IPS-20b (cell line): ENCODE measurements around the gene KHNYN.

ENCODE experiments used
- H3K27ac ChIP-seq: one replicate; pipeline ENCODE4 v1.5.1; 2013; ENCODE audit warnings: low read length
- H3K27me3 ChIP-seq: 2 replicates; pipeline ENCODE4 v1.6.1; 2013; ENCODE audit warnings: mild to moderate bottlenecking, low read length, inconsistent platforms; ENCODE audit not compliant: insufficient read depth
- H3K36me3 ChIP-seq: 2 replicates; pipeline ENCODE4 v1.6.1; 2013; ENCODE audit warnings: low read depth, mild to moderate bottlenecking, inconsistent platforms, low read length, moderate library complexity; ENCODE audit not compliant: insufficient read depth
- H3K4me1 ChIP-seq: 2 replicates; pipeline ENCODE4 v1.6.1; 2013; ENCODE audit warnings: mild to moderate bottlenecking, control low read depth, inconsistent platforms, low read length, moderate library complexity; ENCODE audit not compliant: insufficient read depth
- H3K4me3 ChIP-seq: 2 replicates; pipeline ENCODE4 v1.5.1; 2013; ENCODE audit warnings: mild to moderate bottlenecking, low read length, inconsistent platforms
- H3K9ac ChIP-seq: 2 replicates; pipeline ENCODE4 v1.6.1; 2013; ENCODE audit warnings: low read depth, mild to moderate bottlenecking, inconsistent platforms, low read length, moderate library complexity
- H3K9me3 ChIP-seq: 2 replicates; pipeline ENCODE4 v1.6.1; 2013; ENCODE audit warnings: mild to moderate bottlenecking, low read depth, low read length, inconsistent platforms; ENCODE audit not compliant: insufficient read depth

The KHNYN gene

DNA sequence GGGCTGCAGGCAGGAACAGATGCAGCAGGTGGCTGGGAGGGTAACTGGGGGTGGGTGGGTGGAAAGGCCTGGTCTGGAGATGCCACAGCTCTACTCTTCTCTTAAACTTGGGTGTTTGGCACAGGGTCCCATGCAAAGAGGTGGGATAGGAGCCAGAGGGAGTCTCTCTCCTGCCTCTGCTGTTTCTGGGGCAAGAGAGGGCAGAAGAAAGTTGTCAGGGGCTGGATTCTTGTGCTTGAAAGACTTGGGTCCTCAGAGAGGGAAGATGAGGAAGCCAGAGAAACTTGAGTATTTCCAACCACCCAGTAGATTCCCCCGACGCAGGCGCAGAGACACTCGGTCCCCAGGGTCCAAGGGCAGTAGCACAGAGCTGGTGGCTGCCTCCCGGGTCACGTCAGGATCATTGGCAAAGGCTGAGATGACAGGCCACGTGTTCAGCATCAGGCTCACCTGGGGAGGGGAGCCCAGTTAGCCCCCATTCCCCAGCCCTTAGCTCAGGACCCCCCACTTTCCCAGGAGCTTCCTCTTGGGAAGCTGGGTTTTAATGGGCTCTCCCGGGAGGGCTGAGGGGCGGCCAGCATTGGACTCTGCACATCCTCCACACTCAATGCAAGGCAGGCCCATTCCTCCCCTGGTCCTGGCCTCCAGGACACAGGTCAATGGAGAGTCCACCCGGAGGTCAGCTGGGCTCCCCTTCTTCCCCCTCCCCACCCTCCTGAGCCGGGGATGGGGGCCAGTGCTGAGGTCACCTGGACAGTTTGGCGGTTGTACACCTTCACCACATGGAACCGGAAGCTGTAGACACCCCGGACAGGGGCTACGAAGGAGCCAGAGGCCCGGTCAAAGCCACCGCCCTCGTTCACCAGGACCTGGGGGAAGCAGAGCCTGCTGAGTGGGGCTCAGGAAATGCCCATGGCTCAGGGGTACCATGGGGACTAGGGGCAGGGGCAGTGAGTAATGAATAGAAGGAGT, 1.9 kb upstream of the KHNYN start:
- H3K27ac ChIP-seq = no peak overlapping the region
- H3K4me1 ChIP-seq = peaks cover 5% of the 10 kb centered on the region; the same call in 1 of the 2 replicates
- no peak overlapping the region for H3K9ac ChIP-seq
- no peaks in the 10 kb centered on the region for H3K9me3 ChIP-seq
- no peak overlapping the region for H3K4me3 ChIP-seq
- peaks cover 27% of the 10 kb centered on the region for H3K27me3 ChIP-seq
- peaks cover under 1% of the 10 kb centered on the region; the same call in 1 of the 2 replicates for H3K36me3 ChIP-seq

GRCh38 chr14:24428628-24429394, 943 bp upstream of the KHNYN start:
- H3K9ac ChIP-seq = no peak overlapping the region
- no peaks in the 10 kb centered on the region for H3K9me3 ChIP-seq
- H3K27ac ChIP-seq = no peak overlapping the region
- H3K27me3 ChIP-seq = peaks cover 18% of the 10 kb centered on the region
- H3K4me3 ChIP-seq = peak overlapping the region; percentile 95; the same call in 1 of the 2 replicates
- H3K36me3 ChIP-seq = peaks cover 8% of the 10 kb centered on the region; the same call in 1 of the 2 replicates
- peaks cover 5% of the 10 kb centered on the region; the same call in 1 of the 2 replicates for H3K4me1 ChIP-seq

GRCh38 chr14:24430143-24430681, 458 bp downstream of the KHNYN start:
- H3K27ac ChIP-seq = no peak overlapping the region
- H3K4me1 ChIP-seq = peaks cover 5% of the 10 kb centered on the region; the same call in 1 of the 2 replicates
- H3K9ac ChIP-seq = peak overlapping the region; percentile 84; the same call in 1 of the 2 replicates
- H3K4me3 ChIP-seq = peak overlapping the region; percentile 95
- H3K9me3 ChIP-seq = no peaks in the 10 kb centered on the region
- peaks cover 18% of the 10 kb centered on the region for H3K27me3 ChIP-seq
- peaks cover 8% of the 10 kb centered on the region; the same call in 1 of the 2 replicates for H3K36me3 ChIP-seq

GRCh38 chr14:24430682-24431568, 1.2 kb downstream of the KHNYN start:
- peaks cover 5% of the 10 kb centered on the region; the same call in 1 of the 2 replicates for H3K4me1 ChIP-seq
- peaks cover 8% of the 10 kb centered on the region; the same call in 1 of the 2 replicates for H3K36me3 ChIP-seq
- H3K9ac ChIP-seq = peak overlapping the region; percentile 84; the same call in 1 of the 2 replicates
- peak overlapping the region; percentile 95 for H3K4me3 ChIP-seq
- peaks cover 18% of the 10 kb centered on the region for H3K27me3 ChIP-seq
- H3K27ac ChIP-seq = no peak overlapping the region
- no peaks in the 10 kb centered on the region for H3K9me3 ChIP-seq

DNA sequence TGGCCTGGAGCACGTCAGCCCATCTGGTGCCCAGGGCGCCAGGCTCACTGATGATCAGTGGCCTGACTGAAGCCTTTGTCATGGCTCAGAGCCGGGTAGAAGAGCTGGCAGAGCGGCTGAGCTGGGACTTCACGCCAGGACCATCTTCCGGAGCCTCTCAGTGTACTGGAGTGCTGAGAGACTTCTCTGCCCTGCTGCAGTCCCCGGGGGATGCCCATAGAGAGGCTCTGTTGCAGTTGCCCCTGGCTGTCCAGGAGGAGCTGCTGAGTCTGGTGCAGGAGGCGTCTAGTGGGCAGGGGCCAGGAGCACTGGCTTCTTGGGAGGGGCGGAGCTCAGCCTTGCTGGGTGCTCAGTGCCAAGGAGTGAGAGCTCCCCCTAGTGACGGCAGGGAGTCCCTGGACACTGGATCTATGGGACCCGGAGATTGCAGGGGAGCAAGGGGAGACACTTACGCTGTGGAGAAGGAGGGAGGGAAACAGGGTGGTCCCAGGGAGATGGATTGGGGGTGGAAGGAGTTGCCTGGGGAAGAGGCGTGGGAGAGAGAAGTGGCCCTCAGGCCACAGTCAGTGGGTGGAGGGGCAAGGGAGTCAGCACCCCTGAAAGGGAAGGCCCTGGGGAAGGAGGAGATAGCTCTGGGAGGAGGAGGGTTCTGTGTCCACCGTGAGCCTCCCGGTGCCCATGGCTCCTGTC, 2.0 kb downstream of the KHNYN start:
- Histone ChIP-seq H3K27me3 (peaks cover 18% of the 10 kb centered on the region), H3K27ac (no peak overlapping the region), H3K9me3 (no peaks in the 10 kb centered on the region), H3K9ac (no peak overlapping the region), H3K4me1 (peaks cover 5% of the 10 kb centered on the region; the same call in 1 of the 2 replicates), H3K36me3 (peaks cover 8% of the 10 kb centered on the region; the same call in 1 of the 2 replicates), H3K4me3 (no peak overlapping the region; the same call in 1 of the 2 replicates)

GRCh38 chr14:24432259-24433131, 2.7 kb downstream of the KHNYN start:
- peaks cover 5% of the 10 kb centered on the region; the same call in 1 of the 2 replicates for H3K4me1 ChIP-seq
- no peak overlapping the region for H3K4me3 ChIP-seq
- peaks cover 14% of the 10 kb centered on the region for H3K36me3 ChIP-seq
- H3K9ac ChIP-seq = no peak overlapping the region
- H3K27ac ChIP-seq = no peak overlapping the region
- peaks cover 18% of the 10 kb centered on the region for H3K27me3 ChIP-seq
- H3K9me3 ChIP-seq = no peaks in the 10 kb centered on the region

- Histone ChIP-seq H3K9me3 (no peaks in the 10 kb centered on the region), H3K4me3 (no peak overlapping the region), H3K9ac (no peak overlapping the region), H3K4me1 (peaks cover 5% of the 10 kb centered on the region; the same call in 1 of the 2 replicates), H3K36me3 (peaks cover 30% of the 10 kb centered on the region), H3K27me3 (peaks cover 5% of the 10 kb centered on the region; the same call in 1 of the 2 replicates), H3K27ac (no peak overlapping the region)
Measured at GRCh38 chr14:24434036-24434435, 4.3 kb downstream of the KHNYN start.

DNA sequence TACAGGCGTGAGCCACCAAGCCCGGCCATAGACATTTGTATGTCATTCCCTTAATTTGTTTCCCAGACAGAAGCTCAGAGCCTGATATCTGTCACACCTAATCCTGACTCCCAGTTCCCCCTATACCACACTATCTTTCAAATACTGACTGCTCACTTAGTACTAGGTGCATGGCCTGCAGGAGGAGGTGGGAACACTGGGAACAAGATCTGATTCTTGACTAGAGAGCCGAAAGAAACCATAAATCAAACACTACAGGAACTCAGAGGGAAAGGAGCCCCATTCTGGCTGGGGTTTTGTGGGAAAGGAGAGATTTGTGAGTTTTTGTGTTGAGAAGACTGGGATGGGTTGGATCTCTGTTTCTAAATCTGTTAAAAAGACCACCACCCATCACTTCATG, 4.9 kb downstream of the KHNYN start:
- Histone ChIP-seq H3K9ac (no peak overlapping the region), H3K4me3 (no peak overlapping the region), H3K27me3 (no peaks in the 10 kb centered on the region; the same call in 1 of the 2 replicates), H3K36me3 (peaks cover 36% of the 10 kb centered on the region), H3K27ac (no peak overlapping the region), H3K9me3 (no peaks in the 10 kb centered on the region), H3K4me1 (peaks cover 5% of the 10 kb centered on the region; the same call in 1 of the 2 replicates)

DNA sequence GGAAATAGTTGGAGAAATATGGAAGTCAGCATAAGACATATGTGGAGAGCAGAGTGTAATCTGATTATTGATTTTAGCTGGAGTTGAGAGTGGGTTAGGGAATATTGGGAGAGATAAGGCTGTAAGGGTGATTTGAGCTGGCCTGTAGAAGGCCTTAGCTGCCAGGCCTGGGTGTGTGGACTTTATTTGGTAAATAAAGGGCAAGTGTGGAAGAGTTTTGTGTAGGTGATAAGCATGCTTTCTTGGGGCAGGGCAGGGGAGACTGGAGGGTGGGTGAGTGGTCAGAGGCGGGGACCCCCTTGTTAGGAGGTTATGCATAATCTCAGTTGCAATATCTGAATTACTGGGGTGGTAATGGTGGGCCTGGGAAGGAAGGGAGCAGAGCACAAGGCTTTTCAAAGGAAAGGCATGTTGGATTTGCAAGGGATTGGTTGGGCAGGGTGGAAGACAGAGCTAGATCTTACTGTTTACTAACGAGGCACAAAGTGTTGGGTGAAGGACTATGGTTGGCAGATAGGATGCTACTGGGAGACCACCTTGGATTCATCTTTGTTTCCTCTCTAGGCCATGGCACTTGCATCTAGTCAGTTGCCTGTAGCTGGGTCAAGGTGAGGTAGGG, 5.5 kb downstream of the KHNYN start:
- H3K4me1 ChIP-seq = peaks cover 5% of the 10 kb centered on the region; the same call in 1 of the 2 replicates
- peaks cover 42% of the 10 kb centered on the region for H3K36me3 ChIP-seq

More for the DNA sequence above, 5.5 kb downstream of the KHNYN start:
- H3K9me3 ChIP-seq = no peaks in the 10 kb centered on the region
- no peak overlapping the region for H3K27ac ChIP-seq
- H3K4me3 ChIP-seq = no peak overlapping the region
- no peaks in the 10 kb centered on the region; the same call in 1 of the 2 replicates for H3K27me3 ChIP-seq
- H3K9ac ChIP-seq = no peak overlapping the region
